Measurements from ENCODE around the gene TACSTD2.

- TF ChIP-seq CTCF (IDR thresholded peaks at IDR 0.05) (no peak), POLR2AphosphoS5 (IDR thresholded peaks at IDR 0.05; ENCODE audit: insufficient read depth in 1 of 2, low read depth in 1 of 2) (no peak)
These were observed 20.9 kb upstream of the TACSTD2 start for GRCh38 chr1:58597996-58598395.
